Tibial nerve (tissue), 4 donors: Measurements from ENCODE around the gene GNAI3.

Source experiments
- EP300 ChIP-seq, 2 donors: sonication (generic); formaldehyde crosslinking; IDR thresholded peaks; one replicate each; pipeline ENCODE4 v1.6.1; 2017; ENCODE audit warnings: antibody characterized with exemption in 2 of 2, mild to moderate bottlenecking in 1 of 2
- POLR2A ChIP-seq, 2 donors: fragments of 450-650 bp; IDR thresholded peaks; one replicate each; pipeline ENCODE4 v1.6.1; 2017; ENCODE audit warnings: antibody characterized with exemption in 2 of 2, mild to moderate bottlenecking in 2 of 2, moderate library complexity in 2 of 2
- TF ChIP-seq, protein P1 (sequence below), 5 experiments: fragments of 200-600 bp in 3 of 5; fragments of 450-650 bp in 2 of 5; sonication (generic) in 3 of 5; IDR thresholded peaks; one replicate each; pipeline ENCODE4 v1.5.1; 2016 to 2019; ENCODE audit warnings: antibody characterized with exemption in 5 of 5, mild to moderate bottlenecking in 3 of 5, moderate library complexity in 2 of 5

DNA sequence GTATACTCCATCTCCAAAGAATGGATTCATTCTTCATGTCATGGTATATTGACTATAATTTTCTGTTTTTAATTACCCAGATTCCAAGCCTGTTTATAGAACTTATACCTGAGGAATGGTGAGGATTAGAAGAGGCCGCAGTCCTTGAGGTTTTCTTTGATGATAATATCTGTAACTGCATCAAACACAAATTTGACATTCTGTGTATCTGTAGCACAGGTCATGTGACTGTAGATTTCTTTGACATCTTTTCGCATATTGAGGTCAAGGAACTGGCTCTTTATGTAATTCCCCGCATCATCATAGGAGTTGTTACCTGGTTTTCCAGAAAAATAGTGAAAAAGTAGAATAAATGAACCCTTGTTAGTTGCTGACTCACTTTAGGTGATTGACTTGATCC, 54.8 kb downstream of the GNAI3 start:
- no peak for TF ChIP-seq POLR2A (IDR thresholded peaks at IDR 0.05)
- TF ChIP-seq, protein P1, sequence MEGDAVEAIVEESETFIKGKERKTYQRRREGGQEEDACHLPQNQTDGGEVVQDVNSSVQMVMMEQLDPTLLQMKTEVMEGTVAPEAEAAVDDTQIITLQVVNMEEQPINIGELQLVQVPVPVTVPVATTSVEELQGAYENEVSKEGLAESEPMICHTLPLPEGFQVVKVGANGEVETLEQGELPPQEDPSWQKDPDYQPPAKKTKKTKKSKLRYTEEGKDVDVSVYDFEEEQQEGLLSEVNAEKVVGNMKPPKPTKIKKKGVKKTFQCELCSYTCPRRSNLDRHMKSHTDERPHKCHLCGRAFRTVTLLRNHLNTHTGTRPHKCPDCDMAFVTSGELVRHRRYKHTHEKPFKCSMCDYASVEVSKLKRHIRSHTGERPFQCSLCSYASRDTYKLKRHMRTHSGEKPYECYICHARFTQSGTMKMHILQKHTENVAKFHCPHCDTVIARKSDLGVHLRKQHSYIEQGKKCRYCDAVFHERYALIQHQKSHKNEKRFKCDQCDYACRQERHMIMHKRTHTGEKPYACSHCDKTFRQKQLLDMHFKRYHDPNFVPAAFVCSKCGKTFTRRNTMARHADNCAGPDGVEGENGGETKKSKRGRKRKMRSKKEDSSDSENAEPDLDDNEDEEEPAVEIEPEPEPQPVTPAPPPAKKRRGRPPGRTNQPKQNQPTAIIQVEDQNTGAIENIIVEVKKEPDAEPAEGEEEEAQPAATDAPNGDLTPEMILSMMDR (IDR thresholded peaks at IDR 0.05) = no peak
- no peak for TF ChIP-seq EP300 (IDR thresholded peaks at IDR 0.05)
